Measurements from ENCODE around the gene DFFA. TPM values are rescaled to one million over a fixed set of nuclear protein-coding genes. Genes with fewer than 3 reads are reported as not detected.
A peak's percentile ranks its signal among the peaks of the same experiment; 100 is the strongest.
"Not testable (repeated sequence)": the region's sequence is repeated elsewhere in the genome, so short reads cannot be mapped to it uniquely, and the experiment has no call there.

The DFFA gene
- polyA plus RNA-seq, 1 donor from 2014 or later = 37.5 TPM

DNA sequence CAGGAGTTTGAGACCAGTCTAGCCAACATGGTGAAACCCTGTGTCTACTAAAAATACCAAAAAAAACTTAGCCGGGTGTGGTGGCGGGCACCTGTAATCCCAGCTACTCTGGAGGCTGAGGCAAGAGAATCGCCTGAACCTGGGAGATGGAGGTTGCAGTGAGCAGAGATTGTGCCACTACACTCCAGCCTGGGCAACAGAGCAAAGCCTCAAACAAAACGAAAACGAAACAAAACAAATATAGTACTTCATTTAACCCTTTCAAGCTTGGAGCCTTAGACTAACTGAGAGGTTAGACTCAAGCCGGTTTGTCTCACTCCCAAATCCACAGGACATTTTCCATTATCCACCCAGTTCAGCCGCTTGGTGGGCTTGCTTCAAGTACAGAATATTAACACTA, 14.9 kb downstream of the DFFA start:
- not testable (repeated sequence) for H3K4me3 Mint-ChIP-seq

DNA sequence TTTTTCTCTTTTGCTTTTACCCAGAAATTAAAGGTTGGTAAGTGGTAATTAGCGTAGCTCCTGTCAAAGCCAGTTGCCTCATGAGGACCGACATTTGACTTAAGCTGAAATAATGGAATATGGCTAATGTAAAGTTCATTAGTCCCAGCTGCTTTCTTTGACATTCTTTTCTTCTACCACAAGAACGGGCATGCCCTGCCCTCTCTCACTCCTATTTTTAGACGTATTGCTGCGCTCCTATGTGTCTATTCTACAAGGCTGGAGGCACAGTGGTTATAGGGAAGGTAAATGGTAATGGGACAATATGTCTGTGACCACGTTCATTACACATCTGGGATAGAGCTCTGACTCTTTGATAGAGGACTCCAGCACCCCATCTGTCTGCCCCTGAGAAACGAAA, 15.7 kb downstream of the DFFA start:
- H3K27me3 Mint-ChIP-seq = no peaks in the 10 kb centered on the region
- H3K36me3 Mint-ChIP-seq = peaks cover 5% of the 10 kb centered on the region
- no peak overlapping the region for H3K4me3 Mint-ChIP-seq
- H3K4me1 Mint-ChIP-seq = peaks cover 0 to 4% (median 0%) of the 10 kb centered on the region in 3 donors
- no peaks in the 10 kb centered on the region for H3K9me3 Mint-ChIP-seq
- no peak overlapping the region for H3K27ac Mint-ChIP-seq

More for the DNA sequence above, 14.9 kb downstream of the DFFA start:
- H3K4me1 Mint-ChIP-seq, H3K9me3 Mint-ChIP-seq, H3K27ac Mint-ChIP-seq, H3K27me3 Mint-ChIP-seq, H3K36me3 Mint-ChIP-seq: not testable (repeated sequence)

DNA sequence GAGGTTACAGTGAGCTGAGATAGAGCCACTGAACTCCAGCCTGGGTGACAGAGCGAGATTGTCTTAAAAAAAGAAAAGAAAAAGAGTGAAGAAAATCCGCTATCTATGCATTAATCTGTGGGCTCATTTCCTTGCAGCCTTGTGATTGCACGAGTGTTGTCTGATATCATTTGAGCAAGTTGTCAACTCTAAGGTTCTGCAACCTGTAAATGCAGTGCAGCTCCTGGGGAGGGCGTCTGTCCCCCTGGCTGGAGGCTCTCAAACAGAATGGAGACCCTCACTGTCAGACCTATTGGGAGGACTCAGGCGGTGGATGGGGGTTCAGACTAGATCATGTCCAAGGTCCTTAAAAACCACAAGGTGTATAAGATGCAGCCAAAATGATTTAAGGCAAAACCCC, 16.3 kb downstream of the DFFA start:
- H3K27me3 Mint-ChIP-seq = no peaks in the 10 kb centered on the region
- H3K4me1 Mint-ChIP-seq = peaks cover 0 to 4% (median 0%) of the 10 kb centered on the region in 3 donors
- H3K27ac Mint-ChIP-seq = no peak overlapping the region
- H3K9me3 Mint-ChIP-seq = no peaks in the 10 kb centered on the region
- peaks cover 3% of the 10 kb centered on the region for H3K36me3 Mint-ChIP-seq
- H3K4me3 Mint-ChIP-seq = no peak overlapping the region

DNA sequence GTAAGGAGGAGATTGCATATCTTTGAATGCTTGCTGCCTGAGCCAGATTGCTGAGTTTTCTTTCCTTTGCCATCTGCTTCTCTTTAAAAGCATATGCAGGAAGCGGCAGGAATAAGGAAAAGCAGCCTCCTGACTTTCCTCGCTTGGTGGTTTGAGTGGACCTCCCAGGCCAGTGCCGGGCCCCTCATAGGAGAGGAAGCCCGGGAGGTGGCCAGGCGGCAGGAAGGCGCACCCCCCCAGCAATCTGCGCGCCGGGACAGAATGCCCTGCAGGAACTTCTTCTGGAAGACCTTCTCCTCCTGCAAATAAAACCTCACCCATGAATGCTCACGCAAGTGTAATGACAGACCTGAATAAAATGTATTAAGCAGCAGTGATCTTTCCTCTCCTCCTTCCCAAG, 21.0 kb downstream of the DFFA start:
- Mint-ChIP-seq H3K4me1 (no peaks in the 10 kb centered on the region), H3K36me3 (no peaks in the 10 kb centered on the region), H3K27ac (no peak overlapping the region), H3K27me3 (no peaks in the 10 kb centered on the region), H3K4me3 (no peak overlapping the region), H3K9me3 (no peaks in the 10 kb centered on the region)

DNA sequence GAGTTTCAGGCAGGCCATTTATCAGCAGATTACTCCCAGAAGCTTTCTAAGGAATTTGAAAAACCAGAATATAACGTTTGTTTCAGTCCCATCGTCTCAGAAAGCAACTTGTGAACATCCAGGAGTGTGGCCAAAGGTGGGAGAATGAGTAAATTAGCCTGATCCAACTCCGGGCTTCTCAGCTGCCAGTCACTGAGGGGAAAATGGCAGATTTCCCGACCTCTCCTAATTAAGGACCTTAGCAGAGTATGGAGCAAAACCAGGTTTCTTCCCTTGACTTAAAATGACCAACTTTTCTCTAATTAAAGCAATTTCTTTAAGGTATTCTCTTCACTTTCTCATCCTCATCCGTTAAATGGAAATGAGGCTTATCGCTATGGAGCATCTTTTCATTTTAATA, 21.5 kb downstream of the DFFA start:
- Mint-ChIP-seq H3K27ac (no peak overlapping the region), H3K4me3 (no peak overlapping the region), H3K36me3 (no peaks in the 10 kb centered on the region), H3K27me3 (no peaks in the 10 kb centered on the region), H3K9me3 (no peaks in the 10 kb centered on the region), H3K4me1 (no peaks in the 10 kb centered on the region)

DNA sequence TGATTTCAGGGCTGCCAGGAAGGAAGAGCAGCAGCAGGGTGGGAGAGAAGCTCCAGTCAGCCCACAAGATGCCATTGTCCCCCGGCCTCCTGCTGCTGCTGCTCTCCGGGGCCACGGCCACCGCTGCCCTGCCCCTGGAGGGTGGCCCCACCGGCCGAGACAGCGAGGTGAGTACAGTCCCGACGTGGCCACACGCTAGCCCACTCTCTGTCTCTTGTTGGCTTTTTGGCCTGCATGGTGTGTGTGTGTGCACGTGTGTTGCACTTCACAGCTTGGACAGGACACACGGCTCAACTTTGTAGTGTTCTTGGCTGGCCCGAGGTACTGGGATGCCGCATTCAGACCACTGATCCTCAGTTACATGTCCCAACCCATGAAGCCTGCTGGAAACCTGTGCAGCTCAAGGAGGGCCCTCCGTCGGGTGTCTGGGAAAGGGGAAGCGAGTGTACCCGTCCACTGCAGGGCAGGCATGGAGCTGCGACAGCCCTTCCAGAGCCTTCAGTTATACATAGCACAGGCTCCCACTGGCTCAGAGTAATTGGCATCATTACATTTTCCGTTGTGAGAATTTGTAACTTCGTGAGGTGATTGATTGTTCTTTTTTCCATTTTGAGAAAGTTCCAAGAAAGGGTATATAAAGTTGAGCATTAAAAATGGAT, 22.0 kb downstream of the DFFA start:
- Mint-ChIP-seq H3K27me3 (no peaks in the 10 kb centered on the region), H3K27ac (no peak overlapping the region), H3K9me3 (no peaks in the 10 kb centered on the region), H3K4me3 (no peak overlapping the region), H3K4me1 (no peaks in the 10 kb centered on the region), H3K36me3 (no peaks in the 10 kb centered on the region)

DNA sequence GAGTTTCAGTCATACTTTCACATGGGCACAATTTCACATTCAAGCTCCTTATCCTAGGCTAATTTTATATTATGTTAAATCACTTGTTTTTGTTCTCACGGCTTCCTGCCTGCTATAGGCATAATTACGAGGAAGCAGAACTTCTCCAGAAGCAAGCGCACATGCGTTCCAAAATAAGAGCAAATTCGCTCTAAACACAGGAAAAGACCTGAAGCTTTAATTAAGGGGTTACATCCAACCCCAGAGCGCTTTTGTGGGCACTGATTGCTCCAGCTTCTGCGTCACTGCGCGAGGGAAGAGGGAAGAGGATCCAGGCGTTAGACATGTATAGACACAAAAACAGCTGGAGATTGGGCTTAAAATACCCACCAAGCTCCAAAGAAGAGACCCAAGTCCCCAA, 22.6 kb downstream of the DFFA start, which contains the start of gene CORT:
Gene CORT (plus strand): TSS at position 281 of the 400 bp plus-strand sequence. CDS start 193 bp downstream, outside the sequence.
- H3K27me3 Mint-ChIP-seq = no peaks in the 10 kb centered on the region
- no peaks in the 10 kb centered on the region for H3K36me3 Mint-ChIP-seq
- H3K4me1 Mint-ChIP-seq = no peaks in the 10 kb centered on the region
- no peak within 1 kb of the TSS for H3K4me3 Mint-ChIP-seq
- no peak within 1 kb of the TSS for H3K27ac Mint-ChIP-seq
- H3K9me3 Mint-ChIP-seq = no peaks in the 10 kb centered on the region

DNA sequence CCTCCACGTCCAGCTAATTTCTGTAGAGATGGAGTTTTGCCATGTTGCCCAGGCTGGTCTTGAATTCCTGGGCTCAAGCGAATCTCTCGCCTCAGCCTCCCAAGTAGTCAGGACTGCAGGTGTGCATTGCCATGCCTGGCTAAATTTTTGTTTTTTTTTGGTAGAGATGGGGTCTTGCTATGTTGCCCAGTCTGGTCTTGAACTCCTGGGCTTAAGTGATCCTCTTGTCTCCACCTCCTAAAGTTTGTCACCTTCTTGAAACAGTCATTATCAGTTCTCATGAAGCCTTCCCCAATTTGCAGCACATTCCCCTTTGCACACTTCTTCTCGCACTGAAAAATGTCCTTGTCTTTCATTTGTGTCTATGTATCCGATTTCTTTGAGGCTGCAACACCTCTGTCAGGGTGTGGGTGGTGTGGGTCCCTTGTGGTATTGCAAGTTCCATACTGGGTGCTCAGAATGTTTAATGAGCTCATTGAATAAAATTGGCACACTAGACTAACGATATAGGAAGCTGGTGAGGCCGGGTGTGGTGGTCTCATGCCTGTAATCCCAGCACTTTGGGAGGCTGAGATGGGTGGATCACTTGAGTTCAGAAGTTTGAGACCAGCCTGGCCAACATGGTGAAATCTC, 25.4 kb downstream of the DFFA start:
- Mint-ChIP-seq H3K9me3 (no peaks in the 10 kb centered on the region), H3K4me3 (no peak overlapping the region), H3K27ac (no peak overlapping the region), H3K27me3 (no peaks in the 10 kb centered on the region), H3K4me1 (no peaks in the 10 kb centered on the region), H3K36me3 (peaks cover 3% of the 10 kb centered on the region)

DNA sequence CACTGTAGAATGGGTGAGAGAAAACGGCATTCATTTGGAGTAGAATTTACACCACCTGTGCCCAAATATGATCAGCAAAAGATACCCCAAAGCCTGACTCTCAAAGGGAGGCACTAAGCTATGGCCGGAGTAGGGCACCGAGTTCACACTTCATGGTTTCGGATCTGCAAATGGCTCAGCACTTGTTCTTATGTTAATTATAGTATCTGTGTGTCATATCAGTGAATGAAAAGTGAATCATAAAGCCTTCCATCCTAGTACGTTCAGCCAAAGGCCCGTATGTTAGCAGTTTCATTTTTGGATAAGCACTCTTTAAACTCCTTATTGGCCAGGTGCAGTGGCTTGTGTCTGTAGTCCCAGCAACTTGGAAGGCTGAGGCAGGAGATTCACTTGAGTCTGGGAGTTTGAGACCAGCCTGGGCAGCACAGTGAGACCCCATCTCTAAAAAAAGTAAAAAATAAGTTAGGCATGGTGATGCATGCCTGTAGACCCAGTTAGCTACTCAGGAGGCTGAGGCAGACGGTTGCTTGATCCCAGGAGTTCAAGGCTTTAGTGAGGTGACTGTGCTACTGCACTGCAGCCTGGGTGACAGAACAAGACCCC, 27.4 kb downstream of the DFFA start:
- Mint-ChIP-seq H3K27me3 (no peaks in the 10 kb centered on the region), H3K27ac (no peak overlapping the region), H3K4me3 (no peak overlapping the region), H3K4me1 (no peaks in the 10 kb centered on the region), H3K36me3 (peaks cover 3% of the 10 kb centered on the region), H3K9me3 (no peaks in the 10 kb centered on the region)

DNA sequence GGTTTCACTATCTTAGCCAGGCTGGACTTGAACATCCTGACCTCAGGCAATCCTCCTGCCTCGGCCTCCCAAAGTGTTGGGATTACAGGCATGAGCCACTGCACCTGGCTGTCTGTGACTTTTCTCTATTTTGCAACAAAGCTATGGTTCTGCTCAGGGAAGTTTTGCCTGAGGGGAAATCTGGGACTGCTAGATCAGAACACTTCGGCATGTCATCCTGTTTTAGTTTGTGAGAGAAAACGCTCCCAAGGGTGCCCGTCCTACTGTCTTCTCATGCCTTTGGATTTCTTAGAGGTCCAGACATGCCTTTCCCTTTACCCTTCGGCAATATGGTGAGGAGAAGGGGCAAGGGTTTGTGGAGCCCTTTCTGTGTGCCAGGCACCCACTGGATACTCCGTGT, 28.1 kb downstream of the DFFA start:
- Mint-ChIP-seq H3K4me1 (no peaks in the 10 kb centered on the region), H3K36me3 (peaks cover 3% of the 10 kb centered on the region), H3K9me3 (no peaks in the 10 kb centered on the region), H3K27me3 (no peaks in the 10 kb centered on the region), H3K4me3 (no peak overlapping the region), H3K27ac (no peak overlapping the region)

DNA sequence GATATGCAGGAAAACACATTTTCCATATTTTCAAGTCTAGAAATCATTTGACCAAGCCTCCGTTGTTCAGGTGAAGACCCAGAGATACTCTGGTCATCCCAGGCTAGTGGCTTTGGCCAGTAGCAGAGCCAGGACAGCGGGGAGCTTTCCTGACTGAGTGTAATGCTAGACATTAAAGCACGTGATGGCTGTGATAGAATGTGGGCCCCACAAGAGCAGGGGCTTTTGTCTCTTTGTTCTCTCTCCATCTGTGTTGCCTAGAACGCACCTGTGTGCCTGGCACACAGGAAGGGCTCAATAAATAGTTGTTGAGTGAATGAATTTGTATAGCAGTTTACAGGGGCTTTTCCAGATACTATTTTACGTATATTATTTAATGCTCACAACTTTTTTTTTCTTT, 31.5 kb downstream of the DFFA start:
- Mint-ChIP-seq H3K27ac (no peak overlapping the region), H3K27me3 (no peaks in the 10 kb centered on the region), H3K36me3 (peaks cover 3% of the 10 kb centered on the region), H3K4me1 (no peaks in the 10 kb centered on the region), H3K4me3 (no peak overlapping the region), H3K9me3 (no peaks in the 10 kb centered on the region)

DNA sequence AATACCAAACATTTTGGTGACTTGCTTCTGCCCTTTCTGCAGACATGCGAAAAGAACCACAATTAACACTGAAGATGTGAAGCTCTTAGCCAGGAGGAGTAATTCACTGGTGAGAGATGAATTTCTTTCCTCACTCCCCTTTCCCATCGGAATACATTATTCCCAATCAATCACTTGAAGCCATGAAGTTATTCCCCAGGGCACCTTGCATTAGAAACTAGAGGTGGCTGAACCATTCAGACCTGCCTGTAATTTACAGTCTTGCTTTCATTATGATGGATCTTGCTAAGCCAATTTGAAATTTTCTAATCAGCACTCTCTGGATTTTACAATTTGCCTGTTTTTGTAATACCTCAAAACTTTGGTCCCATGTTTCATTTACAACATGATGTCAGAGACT, 32.0 kb downstream of the DFFA start:
- Mint-ChIP-seq H3K27ac (no peak overlapping the region), H3K27me3 (no peaks in the 10 kb centered on the region), H3K4me3 (peak overlapping the region in 1 of 4 donors; percentile 35), H3K4me1 (no peaks in the 10 kb centered on the region), H3K36me3 (peaks cover 3% of the 10 kb centered on the region), H3K9me3 (no peaks in the 10 kb centered on the region)

DNA sequence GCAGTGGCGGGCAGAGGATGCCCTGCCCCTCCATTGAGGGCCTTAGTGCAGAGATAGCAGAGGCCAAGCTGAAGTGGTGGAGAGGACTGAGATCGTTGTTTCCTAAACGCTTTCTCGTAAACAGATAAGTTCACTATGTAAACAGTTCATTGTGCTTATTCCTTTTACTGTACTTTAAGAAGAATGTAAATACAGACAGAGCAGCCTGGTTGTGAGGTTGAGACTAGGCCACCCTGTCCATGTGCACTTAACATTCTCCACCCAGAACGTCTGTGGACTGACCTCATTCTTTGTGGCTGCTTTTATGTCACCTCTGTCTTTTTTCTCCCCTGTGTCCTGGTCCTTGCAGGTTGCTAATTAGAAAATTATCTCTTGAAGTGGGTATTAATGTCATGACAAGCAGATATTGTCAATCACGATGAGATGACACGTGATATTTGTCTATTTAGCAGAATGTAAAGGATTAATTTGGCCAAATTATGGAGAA, 33.6 kb downstream of the DFFA start:
- H3K9me3 Mint-ChIP-seq = no peaks in the 10 kb centered on the region
- no peaks in the 10 kb centered on the region for H3K27me3 Mint-ChIP-seq
- no peak overlapping the region for H3K27ac Mint-ChIP-seq
- H3K4me1 Mint-ChIP-seq = peaks cover 0 to 7% (median 2%) of the 10 kb centered on the region in 3 donors
- H3K4me3 Mint-ChIP-seq = no peak overlapping the region
- H3K36me3 Mint-ChIP-seq = peaks cover 3% of the 10 kb centered on the region

DNA sequence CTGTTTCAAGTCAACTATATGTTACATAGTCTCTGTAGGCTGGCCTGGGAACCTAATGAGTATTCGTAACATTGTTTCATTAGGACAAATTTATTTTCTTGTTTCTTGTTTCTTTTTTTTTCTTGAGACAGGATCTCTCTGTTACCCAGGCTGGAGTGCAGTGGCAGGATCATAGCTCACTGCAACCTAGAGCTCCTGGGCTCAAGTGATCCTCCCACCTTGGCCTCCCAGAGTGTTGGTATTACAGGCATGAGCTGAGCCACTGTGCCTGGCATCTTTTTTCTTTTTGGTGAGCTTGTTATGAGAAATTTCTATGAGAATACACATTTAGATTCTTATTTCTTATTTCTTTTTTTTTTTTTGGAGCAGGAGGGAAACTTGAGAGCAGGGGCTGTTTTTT, 35.3 kb downstream of the DFFA start:
- Mint-ChIP-seq H3K4me3 (no peak overlapping the region), H3K27ac (no peak overlapping the region), H3K36me3 (peaks cover 1% of the 10 kb centered on the region)

DNA sequence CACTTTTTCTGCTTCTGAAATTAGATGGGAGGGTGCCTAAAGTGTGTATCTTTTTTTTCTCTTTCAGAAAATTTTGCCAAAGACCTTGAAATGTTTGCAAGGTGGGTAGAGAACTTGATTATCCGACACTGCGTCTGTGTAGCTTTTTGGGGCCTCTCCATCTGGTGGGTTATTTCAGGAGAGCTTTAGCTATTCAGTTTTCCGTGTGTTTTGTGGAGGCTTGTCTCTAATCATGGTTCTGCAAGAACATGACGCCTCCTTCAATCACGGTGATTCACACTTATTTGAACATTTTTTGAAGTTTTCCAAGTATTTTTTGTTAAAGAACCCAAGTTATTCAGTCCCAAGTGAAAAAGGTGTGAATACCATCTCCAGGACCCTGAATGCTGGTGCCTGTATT, 37.7 kb downstream of the DFFA start:
- Mint-ChIP-seq H3K36me3 (no peaks in the 10 kb centered on the region), H3K9me3 (no peaks in the 10 kb centered on the region), H3K27me3 (no peaks in the 10 kb centered on the region), H3K4me3 (peak overlapping the region in 1 of 4 donors; percentile 35), H3K4me1 (peaks cover 14 to 20% (median 17%) of the 10 kb centered on the region in 3 donors), H3K27ac (no peak overlapping the region)

More for the DNA sequence above, 35.3 kb downstream of the DFFA start:
- Mint-ChIP-seq H3K9me3 (no peaks in the 10 kb centered on the region), H3K4me1 (peaks cover 2 to 13% (median 7%) of the 10 kb centered on the region in 3 donors), H3K27me3 (no peaks in the 10 kb centered on the region)

Measured in IgD-negative memory B cell (primary cell).